H1 (cell line): ENCODE measurements around the gene CYP3A7. TPM values are rescaled to one million over a fixed set of nuclear protein-coding genes. Genes with fewer than 3 reads are reported as not detected.
"Not testable (repeated sequence)": the region's sequence is repeated elsewhere in the genome, so short reads cannot be mapped to it uniquely, and the experiment has no call there.

Experiments
- CTCF ChIA-PET: fragments of 300-600 bp; sonication (Branson Sonifier 250); formaldehyde crosslinking; loops from one replicate; lab custom pipeline; 2021; ENCODE audit not compliant: partially characterized antibody; lab: Charles Lee
- POLR2A ChIA-PET: fragments of 300-600 bp; sonication (Branson Sonifier 250); formaldehyde crosslinking; loops from one replicate; lab custom pipeline; 2021; ENCODE audit warnings: inconsistent platforms; ENCODE audit not compliant: partially characterized antibody; lab: Charles Lee
- DNase-seq, 2 experiments: peaks; one replicate each; pipeline versions ENCODE4 v3.0.0 to v3.0.0-alpha.2; 2010 to 2022; ENCODE audit warnings: low spot score in 2 of 2, low read depth in 1 of 2, mixed read lengths in 1 of 2
- FAIRE-seq: peaks from 2 replicates; lab custom pipeline; 2011; peaks lifted over from hg19 to GRCh38; lab: Jason Lieb, UNC
- H2AFZ ChIP-seq: 2 replicates; pipeline ENCODE4 v1.8.1; 2012; ENCODE audit warnings: low read length, inconsistent platforms
- H2AK5ac ChIP-seq: 2 replicates; pipeline ENCODE4 v1.6.1; 2013; ENCODE audit warnings: low read depth, low read length
- H2BK120ac ChIP-seq: replicated peaks from 2 replicates; pipeline ENCODE3; 2013; ENCODE audit warnings: low read depth, low read length, inconsistent platforms
- H2BK12ac ChIP-seq: 2 replicates; pipeline ENCODE4 v1.6.1; 2013; ENCODE audit warnings: low read depth, low read length
- H2BK15ac ChIP-seq: 2 replicates; pipeline ENCODE4 v1.6.1; 2013; ENCODE audit warnings: low read length
- H2BK20ac ChIP-seq: 2 replicates; pipeline ENCODE4 v1.6.1; 2013; ENCODE audit warnings: low read length
- H2BK5ac ChIP-seq: 2 replicates; pipeline ENCODE4 v1.6.1; 2013; ENCODE audit warnings: low read depth, low read length
- H3K14ac ChIP-seq: 2 replicates; pipeline ENCODE4 v1.6.1; 2013; ENCODE audit warnings: inconsistent platforms; ENCODE audit not compliant: insufficient read length
- H3K18ac ChIP-seq: 2 replicates; pipeline ENCODE4 v1.6.1; 2013; ENCODE audit warnings: low read length; ENCODE audit errors: extremely low read depth
- H3K23ac ChIP-seq: 2 replicates; pipeline ENCODE4 v1.6.1; 2013; ENCODE audit warnings: inconsistent platforms; ENCODE audit not compliant: insufficient read length
- H3K23me2 ChIP-seq: 2 replicates; pipeline ENCODE4 v1.6.1; 2013; ENCODE audit warnings: low read depth, low read length
- H3K27ac ChIP-seq: 2 replicates; pipeline ENCODE4 v1.6.1; 2011; ENCODE audit warnings: low read depth, low read length, inconsistent platforms
- H3K27me3 ChIP-seq, 4 experiments: replicated peaks in 1 of 4; 1 replicate in 1 of 4; 2 replicates in 3 of 4; pipeline versions ENCODE4 v1.6.1 to v1.8.1; 2011 to 2013; ENCODE audit warnings: low read length in 3 of 4, mild to moderate bottlenecking in 3 of 4, inconsistent platforms in 2 of 4, mixed read lengths in 2 of 4, moderate library complexity in 1 of 4; ENCODE audit not compliant: control insufficient read depth in 3 of 4, insufficient read depth in 3 of 4; ENCODE audit errors: extremely low read depth in 1 of 4
- H3K36me3 ChIP-seq, 4 experiments: 2 replicates each; pipeline versions ENCODE4 v1.6.1 to v1.8.1; 2011 to 2013; ENCODE audit warnings: mild to moderate bottlenecking in 4 of 4, low read length in 3 of 4, moderate library complexity in 2 of 4, control low read depth in 1 of 4, inconsistent platforms in 1 of 4; ENCODE audit not compliant: insufficient read depth in 4 of 4, control insufficient read depth in 2 of 4
- H3K4ac ChIP-seq: replicated peaks from 2 replicates; pipeline ENCODE3; 2013; ENCODE audit warnings: low read length, low read depth, mixed read lengths, inconsistent platforms; ENCODE audit not compliant: insufficient read length
- H3K4me1 ChIP-seq, 4 experiments: replicated peaks in 1 of 4; 1 replicate in 1 of 4; 2 replicates in 3 of 4; pipeline versions ENCODE4 v1.6.1 to v1.8.1; 2011 to 2013; ENCODE audit warnings: low read length in 3 of 4, inconsistent platforms in 2 of 4, mixed read lengths in 1 of 4; ENCODE audit not compliant: insufficient read depth in 4 of 4, control insufficient read depth in 3 of 4
- H3K4me2 ChIP-seq, 2 experiments: 2 replicates each; pipeline versions ENCODE4 v1.6.1 to v1.8.1; 2011 to 2013; ENCODE audit warnings: low read depth in 2 of 2, low read length in 2 of 2, control low read depth in 1 of 2, inconsistent platforms in 1 of 2, mild to moderate bottlenecking in 1 of 2; ENCODE audit not compliant: insufficient read depth in 1 of 2
- H3K4me3 ChIP-seq, 4 experiments: fragments of 200-600, 300-600 bp in 1 of 4; sonication (generic), shearing (Covaris generic), sonication (Bioruptor Twin) in 1 of 4; 2 replicates each; pipeline versions ENCODE4 v1.5.1 to v1.8.1; 2011 to 2016; ENCODE audit warnings: low read length in 4 of 4, low read depth in 3 of 4, control low read depth in 2 of 4, inconsistent platforms in 2 of 4, mild to moderate bottlenecking in 2 of 4, mixed read lengths in 1 of 4, moderate library complexity in 1 of 4; ENCODE audit not compliant: insufficient read depth in 2 of 4; ENCODE audit errors: extremely low read depth in 1 of 4
- H3K56ac ChIP-seq: replicated peaks from 2 replicates; pipeline ENCODE3; 2013; ENCODE audit warnings: low read depth, mild to moderate bottlenecking, mixed read lengths, low read length, inconsistent platforms; ENCODE audit not compliant: insufficient read length
- H3K79me1 ChIP-seq: 2 replicates; pipeline ENCODE4 v1.6.1; 2013; ENCODE audit warnings: low read depth, low read length, control low read depth
- H3K79me2 ChIP-seq, 2 experiments: 2 replicates each; pipeline versions ENCODE4 v1.6.1 to v1.8.1; 2012 to 2013; ENCODE audit warnings: low read length in 2 of 2, mild to moderate bottlenecking in 2 of 2, inconsistent platforms in 1 of 2; ENCODE audit not compliant: insufficient read depth in 2 of 2, control insufficient read depth in 1 of 2
- H3K9ac ChIP-seq, 4 experiments: replicated peaks in 1 of 4; 1 replicate in 1 of 4; 2 replicates in 3 of 4; pipeline versions ENCODE4 v1.6.1 to v1.8.1; 2011 to 2013; ENCODE audit warnings: low read depth in 3 of 4, low read length in 3 of 4, control low read depth in 2 of 4, mild to moderate bottlenecking in 2 of 4, moderate library complexity in 2 of 4, inconsistent platforms in 1 of 4; ENCODE audit errors: extremely low read depth in 1 of 4
- H3K9me3 ChIP-seq, 2 experiments: 2 replicates each; pipeline versions ENCODE4 v1.6.1 to v1.8.1; 2012 to 2013; ENCODE audit warnings: mild to moderate bottlenecking in 2 of 2, moderate library complexity in 2 of 2, control low read depth in 1 of 2, inconsistent platforms in 1 of 2, low read depth in 1 of 2, low read length in 1 of 2, mixed read lengths in 1 of 2; ENCODE audit not compliant: insufficient read depth in 2 of 2
- H4K20me1 ChIP-seq, 2 experiments: replicated peaks in 1 of 2; 2 replicates each; pipeline versions ENCODE3 to v1.8.1; 2011 to 2013; ENCODE audit warnings: inconsistent platforms in 2 of 2, low read length in 2 of 2, mild to moderate bottlenecking in 1 of 2; ENCODE audit not compliant: insufficient read depth in 2 of 2, control insufficient read depth in 1 of 2
- H4K5ac ChIP-seq: 2 replicates; pipeline ENCODE4 v1.6.1; 2013; ENCODE audit warnings: low read length, low read depth, mixed read lengths, inconsistent platforms; ENCODE audit not compliant: insufficient read length
- H4K8ac ChIP-seq: 2 replicates; pipeline ENCODE4 v1.8.0; 2013; ENCODE audit warnings: mild to moderate bottlenecking, moderate library complexity, low read length, inconsistent platforms; ENCODE audit not compliant: insufficient read depth; ENCODE audit errors: extremely low read depth
- H4K91ac ChIP-seq: replicated peaks from 2 replicates; pipeline ENCODE3; 2013; ENCODE audit warnings: low read length, mixed read lengths, inconsistent platforms; ENCODE audit not compliant: insufficient read length
- WGBS, 2 experiments: shearing (Covaris generic) in 1 of 2; methylation state at CpG; one replicate each; pipeline versions ENCODE4 v1.1.6 to v1.1.7; 2013 to 2015; ENCODE audit warnings: low lambda C conversion rate in 2 of 2, mixed read lengths in 2 of 2, inconsistent platforms in 1 of 2, low coverage in 1 of 2, missing lambda C conversion rate in 1 of 2; ENCODE audit not compliant: insufficient replicate concordance in 2 of 2, insufficient coverage in 1 of 2, insufficient read length in 1 of 2; ENCODE audit errors: extremely low coverage in 1 of 2, missing lambda C conversion rate in 1 of 2; 5-methylcytosine and 5-hydroxymethylcytosine counted together
- polyA plus RNA-seq, 7 experiments: library from polyadenylated mRNA; depleted of rRNA in 3 of 7; stranded (reverse) in 5 of 7; unstranded in 2 of 7; fragments of >200 nt in 5 of 7; fragments of 200-250 nt in 2 of 7; gene quantifications; 1 replicate in 5 of 7; 2 replicates in 1 of 7; 4 replicates in 1 of 7; pipeline versions ENCODE4 v1.2.1 to v1.2.3, GENCODE V29; 2011 to 2013; ENCODE audit warnings: missing spikeins in 2 of 7, mixed read lengths in 2 of 7
- total RNA-seq: library from RNA; stranded (reverse); fragmentation: NEBNext Ultra II Directional; extraction: Animal tissue kit (Norgen Biotek cat#: 25700); gene quantifications from 2 replicates; pipeline ENCODE4 v1.2.1, GENCODE V29; 2021

CYP3A7 gene
- total and polyA plus RNA-seq, 2 of the 8 experiments (the other 6 are each of a cell fraction or from before 2014, with no cell fraction given): not detected

DNA sequence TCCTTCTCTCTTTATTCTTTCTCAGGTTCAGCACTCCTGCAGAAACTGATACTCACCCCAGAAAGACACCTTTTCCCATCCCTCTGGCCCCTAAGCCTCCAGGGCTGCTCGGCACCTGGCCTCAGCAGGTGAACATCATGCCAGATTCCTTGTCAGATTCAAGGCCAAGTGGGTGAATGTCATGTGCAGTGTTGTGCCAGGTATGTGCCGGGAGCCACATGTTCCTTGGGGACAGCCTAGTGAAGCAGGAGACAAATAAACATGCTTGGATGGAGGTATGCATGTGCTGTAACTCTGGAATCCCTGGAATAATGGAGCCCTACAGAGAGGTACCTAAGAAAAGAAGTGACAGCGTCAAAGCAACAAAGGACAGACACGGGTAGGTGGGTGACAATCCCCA lies 1.7 kb upstream of the CYP3A7 start:
- H2BK20ac ChIP-seq, FAIRE-seq, H3K23ac ChIP-seq, H3K27ac ChIP-seq, H3K14ac ChIP-seq, H4K20me1 ChIP-seq, H2BK15ac ChIP-seq, H4K8ac ChIP-seq, H3K4me2 ChIP-seq, H3K4me1 ChIP-seq, H4K5ac ChIP-seq, H3K27me3 ChIP-seq, H2BK120ac ChIP-seq, H3K23me2 ChIP-seq, H2BK12ac ChIP-seq, H2AFZ ChIP-seq, H3K9ac ChIP-seq, H2AK5ac ChIP-seq, H4K91ac ChIP-seq, H3K56ac ChIP-seq, DNase-seq, H3K4ac ChIP-seq, H3K4me3 ChIP-seq, H3K36me3 ChIP-seq, H3K18ac ChIP-seq, POLR2A ChIA-PET, H3K9me3 ChIP-seq, H2BK5ac ChIP-seq, H3K79me1 ChIP-seq, H3K79me2 ChIP-seq: not testable (repeated sequence)
- WGBS, 2 experiments: 93% methylated on average over 4 of the region's 4 CpGs; no CpG with 5 or more reads in 1 of the 2 experiments
- CTCF ChIA-PET: interaction anchor here (1.0 kb wide), 1 partner anchor 93 kb away, joined by 3 read pairs; no protein-coding TSS in a partner anchor
